HG03175 (cell line): Measurements from ENCODE around the gene PRUNE1.

Experiments used
- ATAC-seq: cut with Tn5 transposase; IDR thresholded peaks from one replicate; pipeline ENCODE4 v1.9.1; 2021; ENCODE audit warnings: mild to moderate bottlenecking, moderate library complexity; ENCODE audit not compliant: unreplicated experiment

PRUNE1 gene

DNA sequence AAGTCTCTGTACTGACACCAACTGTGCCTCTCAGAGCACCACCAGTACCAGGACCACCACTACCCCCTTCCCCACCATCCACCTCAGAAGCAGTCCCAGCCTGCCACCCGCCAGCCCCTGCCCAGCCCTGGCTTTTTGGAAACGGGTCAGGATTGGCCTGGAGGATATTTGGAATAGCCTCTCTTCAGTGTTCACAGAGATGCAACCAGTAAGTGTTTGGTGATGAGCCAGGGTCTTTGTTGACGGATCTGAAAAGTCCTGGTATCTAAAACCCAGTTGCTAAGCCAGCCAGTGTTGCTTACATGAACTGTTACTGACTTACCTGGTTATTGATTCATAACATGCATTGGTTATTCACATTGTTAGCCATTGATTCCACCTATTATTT, 40.4 kb downstream of the PRUNE1 start:
- no peak for ATAC-seq

DNA sequence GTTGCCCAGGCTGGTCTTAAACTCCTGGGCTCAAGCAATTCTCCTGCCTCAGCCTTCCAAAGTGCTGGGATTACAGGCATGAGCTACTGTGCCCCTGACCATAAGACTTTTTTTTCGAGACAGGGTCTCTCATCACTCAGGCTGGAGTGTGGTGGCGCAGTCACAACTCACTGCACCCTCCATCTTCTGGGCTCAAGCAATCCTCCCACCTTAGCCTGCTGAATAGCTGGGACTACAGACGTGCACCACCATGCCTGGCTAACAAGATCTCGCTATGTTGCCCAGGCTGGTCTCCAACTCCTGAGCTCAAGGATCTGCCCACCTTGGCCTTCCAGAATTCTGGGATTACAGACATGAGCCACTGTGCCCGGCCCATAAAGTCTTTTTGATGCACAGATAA, 41.2 kb downstream of the PRUNE1 start:
- no peak for ATAC-seq

DNA sequence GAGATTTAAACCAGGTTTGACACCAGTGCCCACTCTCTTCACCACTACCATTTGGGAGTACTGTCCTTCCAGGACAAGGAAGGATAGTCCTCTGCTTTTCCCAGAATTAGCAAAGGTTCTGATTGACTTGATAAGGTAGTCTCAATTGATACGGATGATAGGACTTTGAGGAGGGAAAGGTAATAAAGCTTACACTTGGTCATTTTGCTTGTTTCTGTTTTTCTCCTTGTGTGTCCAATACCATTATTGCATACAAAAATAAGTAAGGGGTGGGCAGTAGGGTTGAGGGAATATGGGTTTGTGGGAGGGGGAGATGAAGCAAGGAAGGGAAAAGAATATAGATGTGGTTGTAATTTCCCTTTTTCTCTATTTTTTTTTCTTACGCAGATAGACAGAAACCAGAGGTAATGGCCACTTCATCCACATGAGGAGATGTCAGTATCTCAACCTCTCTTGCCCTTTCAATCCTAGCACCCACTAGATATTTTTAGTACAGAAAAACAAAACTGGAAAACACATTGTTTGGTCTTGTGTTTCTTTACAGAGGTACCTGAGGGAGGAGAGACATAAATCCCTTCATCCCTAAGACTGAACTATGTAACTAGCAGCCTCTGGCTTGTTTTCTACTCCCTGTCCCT, 41.9 kb downstream of the PRUNE1 start:
- no peak for ATAC-seq

DNA sequence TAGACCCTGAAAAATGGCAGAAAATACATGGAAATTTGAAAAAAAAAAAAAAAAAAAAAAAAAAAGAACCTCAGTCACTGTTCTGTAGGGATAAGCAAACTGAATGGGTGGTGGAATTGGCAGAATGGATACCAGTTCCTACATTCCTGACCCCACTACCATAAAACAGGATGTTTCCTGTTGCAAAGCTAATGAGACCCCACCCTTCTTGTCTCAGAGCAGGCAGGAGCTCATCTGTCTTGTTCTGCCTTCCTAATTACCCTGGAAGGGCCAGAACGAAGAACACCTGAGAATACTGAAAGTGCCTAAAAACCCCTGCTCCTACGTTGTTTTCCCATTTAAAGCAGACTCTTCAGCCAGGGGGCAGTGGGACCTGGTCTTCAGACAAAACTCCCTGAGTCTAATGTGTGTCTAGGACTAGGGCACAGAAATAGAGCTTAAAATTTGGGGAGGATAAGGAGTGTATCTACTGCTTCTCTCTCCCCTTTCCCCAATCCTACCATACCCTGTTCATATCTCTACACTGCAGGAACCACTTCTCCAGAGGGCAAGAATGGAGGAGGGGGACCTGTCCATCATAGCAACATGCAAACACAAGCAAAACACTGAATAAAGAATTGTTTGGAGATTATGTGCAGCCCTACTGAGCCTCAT, 43.2 kb downstream of the PRUNE1 start:
- ATAC-seq: no peak

DNA sequence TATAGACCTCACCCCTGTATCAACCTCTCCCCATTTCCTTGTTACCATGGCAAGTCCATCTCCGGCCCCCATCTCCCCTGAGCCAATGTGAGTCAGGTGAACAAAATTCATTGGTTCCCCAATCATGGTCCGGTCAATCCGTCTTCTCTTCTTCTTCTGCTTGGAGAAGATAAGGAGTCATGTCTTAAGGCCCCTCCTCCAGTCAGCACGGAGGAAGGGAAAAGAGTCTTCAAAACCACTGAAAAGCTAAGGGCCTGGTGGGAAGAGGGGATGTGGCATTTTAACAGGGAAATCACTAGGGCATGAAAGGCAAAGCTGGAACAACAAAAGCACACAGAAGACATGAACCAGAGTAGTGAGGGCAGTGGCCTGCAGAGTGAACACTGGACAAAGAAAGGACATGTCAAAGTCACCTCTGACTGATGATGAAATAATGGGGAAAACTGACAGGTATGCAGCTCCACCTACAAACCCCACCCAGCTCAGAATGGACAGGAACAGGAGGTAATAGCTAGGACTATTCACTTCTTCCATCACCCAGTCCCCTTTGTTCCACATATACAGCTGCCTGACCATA, 46.8 kb downstream of the PRUNE1 start:
- no peak for ATAC-seq

DNA sequence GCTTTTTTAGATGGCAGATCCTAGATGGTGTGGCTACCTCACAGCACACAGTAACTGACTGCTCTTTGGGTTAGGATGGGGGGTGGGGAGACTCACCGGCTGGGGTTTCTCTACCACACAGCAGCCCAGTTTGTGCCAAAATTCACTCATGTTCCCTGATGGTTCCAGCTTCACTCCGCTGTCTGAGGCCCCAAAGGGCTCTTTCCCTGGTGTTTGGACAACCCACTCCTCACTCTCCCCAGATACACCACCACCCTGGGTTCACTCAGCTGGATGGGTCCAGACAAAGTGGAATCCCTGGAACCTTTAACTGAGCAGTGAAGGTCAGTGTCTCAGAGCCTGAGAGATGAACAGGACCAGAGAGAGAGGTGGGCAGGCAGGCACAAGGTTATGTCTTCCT, 47.3 kb downstream of the PRUNE1 start:
- no peak for ATAC-seq

DNA sequence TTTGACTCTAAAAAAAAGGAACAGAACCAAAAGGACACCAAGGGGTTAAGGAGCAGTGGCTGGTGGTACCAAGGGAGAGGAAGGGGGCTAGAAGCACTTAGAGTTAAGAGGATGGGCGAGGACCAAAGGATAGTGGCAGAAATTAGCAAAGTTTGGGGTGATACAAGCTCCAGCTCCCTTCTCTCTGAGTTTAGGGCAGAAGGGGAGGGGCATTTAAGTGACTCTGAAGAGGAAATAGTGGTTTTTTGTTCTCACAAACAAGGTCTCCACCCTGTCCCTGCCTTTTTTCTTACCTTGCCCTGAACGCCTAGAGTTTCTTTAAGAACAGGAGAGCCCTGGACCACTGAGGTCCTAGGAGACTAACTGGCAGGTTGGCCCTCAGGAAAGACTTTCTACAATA, 47.9 kb downstream of the PRUNE1 start:
- no peak for ATAC-seq

DNA sequence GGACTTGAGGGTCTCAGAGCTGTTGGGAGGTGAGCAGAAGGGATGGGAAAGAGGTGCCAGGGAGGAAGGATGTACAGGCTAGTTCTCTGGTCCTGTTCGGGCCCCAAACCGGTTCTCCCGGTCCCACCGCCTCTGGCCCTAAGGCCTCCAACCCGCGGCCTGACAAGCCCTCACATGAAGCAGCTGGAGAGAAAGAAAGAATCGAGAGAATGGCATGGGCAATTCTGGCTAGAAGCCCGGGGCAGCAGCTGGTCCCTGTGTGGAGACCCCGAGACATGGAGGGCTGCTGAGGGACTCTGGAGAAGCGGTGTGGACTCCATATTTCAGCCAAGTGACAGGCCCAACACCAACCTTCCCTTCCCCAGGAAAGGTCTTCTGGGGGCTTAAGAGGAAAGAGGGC, 50.4 kb downstream of the PRUNE1 start:
- ATAC-seq: no peak

DNA sequence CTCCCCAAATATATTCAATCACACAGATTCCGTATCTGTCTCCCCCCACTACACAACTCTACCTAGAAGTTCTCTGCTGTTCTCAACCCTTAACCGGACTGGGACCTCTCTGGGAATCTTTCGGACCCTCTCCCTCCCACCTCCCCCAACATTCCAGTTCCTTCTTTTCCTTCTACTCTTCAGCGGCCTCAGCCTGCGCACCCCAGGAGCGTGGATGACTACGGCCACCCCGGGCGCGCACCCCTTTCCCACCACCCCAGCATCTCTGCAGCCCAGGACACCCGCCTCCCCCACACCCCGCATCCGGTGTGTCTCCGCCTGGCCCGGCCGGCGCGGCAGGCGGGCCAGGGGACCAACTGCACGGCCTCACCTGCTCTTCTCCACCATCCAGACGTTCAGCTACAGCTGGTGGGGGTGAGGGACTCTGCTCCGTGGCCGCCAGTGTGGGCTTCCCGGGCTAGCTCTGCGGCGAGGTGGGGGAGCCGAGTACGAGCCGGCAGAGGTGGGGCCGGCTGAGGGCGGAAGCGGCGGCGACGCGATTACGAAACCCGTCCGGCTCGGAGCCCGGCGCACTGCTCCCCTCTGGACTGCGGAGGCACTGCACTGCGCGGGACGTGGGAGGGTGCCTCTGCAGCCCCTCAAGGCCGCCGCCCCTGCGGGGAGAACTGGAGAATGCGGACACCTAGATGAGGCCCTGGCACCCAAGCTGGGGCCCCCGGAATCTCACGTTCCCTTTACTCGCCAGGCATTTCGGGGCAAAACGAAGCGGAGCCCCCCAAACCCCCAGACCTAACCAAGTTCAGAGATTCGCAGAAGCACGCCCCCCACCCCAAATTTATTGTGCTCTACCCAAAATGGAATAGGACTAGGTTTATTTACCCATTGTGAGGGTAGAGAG, 51.1 kb downstream of the PRUNE1 start, which contains the start of gene CDC42SE1:
Gene CDC42SE1 (minus strand): TSS at position 514 of the 898 bp plus-strand sequence. CDS start 3,892 bp downstream, outside the sequence.
- peak; percentile 88 for ATAC-seq

DNA sequence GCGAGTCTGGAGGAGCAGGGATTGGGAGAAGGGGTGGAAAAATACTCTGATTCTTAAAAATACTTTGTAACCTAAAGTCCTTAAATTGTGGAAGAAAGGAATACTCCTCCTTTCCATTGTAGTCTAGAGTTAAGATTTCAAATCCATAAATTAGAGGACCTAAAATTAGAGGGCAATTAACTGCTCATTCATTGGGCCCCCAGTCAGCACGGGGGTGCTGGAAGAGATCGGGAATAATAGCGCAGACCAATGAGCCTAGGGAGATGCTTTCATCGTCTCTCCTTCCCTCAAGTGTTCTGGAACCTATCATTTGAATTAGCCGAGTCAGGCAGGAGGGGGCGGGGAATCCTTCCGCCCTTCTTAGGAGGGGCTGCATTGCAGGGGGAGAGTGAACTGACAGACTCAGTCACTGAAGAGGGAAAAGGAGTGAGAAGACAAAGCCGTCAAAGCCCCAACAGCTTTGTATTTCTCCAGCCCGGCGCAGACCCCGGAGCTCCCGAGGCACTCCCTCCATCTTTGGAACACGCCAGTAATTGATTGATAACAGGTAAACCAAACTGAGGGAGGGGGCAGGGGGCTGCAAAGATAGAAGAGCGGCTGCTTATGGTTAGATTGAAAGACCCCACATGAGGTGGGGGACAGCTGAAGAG, 51.9 kb downstream of the PRUNE1 start, which contains the start of gene MLLT11:
Gene MLLT11 (plus strand): TSS at position 391 of the 650 bp plus-strand sequence. CDS start 6,828 bp downstream, outside the sequence.
- no peak for ATAC-seq

DNA sequence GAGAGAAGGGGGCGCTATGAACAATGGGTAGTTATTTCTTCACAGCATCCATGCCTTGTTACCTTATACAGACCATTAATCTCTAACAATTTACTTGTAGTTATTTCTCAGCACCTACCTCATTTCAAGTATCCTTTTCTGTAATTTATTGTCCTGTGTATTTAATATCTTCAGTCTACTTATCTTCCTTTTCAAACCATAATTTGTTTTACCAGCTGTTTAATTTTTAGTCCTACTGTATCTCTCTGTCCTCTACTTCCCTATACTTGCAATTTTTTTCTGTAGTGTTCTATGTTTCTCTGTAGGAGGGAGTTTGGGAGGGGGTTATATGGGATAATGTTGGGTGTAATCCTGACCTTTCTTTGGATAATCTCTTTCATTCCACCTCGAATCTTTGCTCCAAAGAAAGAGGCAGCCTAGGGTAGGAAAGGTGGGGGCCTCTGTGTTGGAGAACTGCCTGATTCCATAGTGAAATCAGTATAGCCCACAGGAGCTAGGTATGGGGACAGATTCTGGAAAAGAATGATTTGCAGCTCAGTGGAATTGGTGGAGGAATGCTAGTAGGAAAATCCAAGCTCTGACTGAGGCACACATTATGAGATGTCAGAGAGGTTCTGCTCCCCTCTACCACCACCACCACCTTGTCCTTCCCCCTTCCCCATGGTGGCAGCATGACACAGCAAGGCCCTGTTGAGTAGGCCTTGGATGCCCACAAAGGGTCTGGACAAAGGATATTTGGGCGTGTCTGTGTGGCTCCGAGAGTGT, 52.6 kb downstream of the PRUNE1 start:
- no peak for ATAC-seq

DNA sequence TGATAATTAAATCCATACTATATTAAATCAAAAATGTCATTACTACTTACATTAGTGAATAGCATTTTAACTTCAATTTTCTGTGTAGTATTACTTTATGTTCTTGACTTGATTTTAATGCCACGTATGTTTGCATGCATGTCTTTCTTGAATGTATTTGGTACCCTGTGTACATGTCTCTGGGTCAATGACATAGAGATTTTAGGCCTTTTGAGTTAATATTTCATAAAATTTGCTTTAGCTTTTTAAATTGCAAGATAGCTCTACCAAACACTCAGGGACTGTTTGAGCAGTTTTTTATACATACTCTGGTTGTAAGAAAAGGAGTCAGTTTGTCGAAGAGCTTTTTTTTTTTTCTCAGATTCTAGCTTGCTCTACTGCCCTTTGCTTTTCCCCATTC, 53.5 kb downstream of the PRUNE1 start:
- ATAC-seq: no peak

DNA sequence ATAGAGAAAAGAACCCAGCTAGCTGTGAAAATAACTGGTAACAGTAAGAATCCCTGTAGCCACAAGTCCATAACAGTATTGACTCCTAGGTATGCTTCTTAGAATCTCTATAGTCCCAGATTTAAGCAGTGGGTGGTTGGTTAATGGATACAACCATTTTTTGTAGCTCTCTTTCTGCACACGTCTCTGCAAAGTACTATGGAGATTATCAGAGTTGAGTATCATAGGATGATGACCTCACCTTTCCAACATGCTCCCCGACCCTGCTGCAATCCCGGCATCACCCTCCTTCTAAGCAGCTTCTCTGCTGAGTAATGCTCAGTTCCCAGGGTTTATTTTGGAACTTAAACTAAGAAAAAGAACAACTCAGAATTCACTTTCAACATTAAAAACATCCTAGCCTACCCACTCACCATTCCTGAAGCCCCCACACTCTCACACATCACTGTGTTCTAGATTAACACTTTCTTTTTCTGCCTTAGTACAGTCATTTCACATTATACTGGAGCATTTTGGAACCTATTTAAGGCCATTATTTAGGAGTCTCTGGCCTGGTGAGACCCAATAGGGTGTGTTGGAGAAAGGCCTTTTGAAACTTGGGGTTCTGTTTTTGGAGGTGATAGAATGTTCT, 54.6 kb downstream of the PRUNE1 start:
- ATAC-seq: no peak

DNA sequence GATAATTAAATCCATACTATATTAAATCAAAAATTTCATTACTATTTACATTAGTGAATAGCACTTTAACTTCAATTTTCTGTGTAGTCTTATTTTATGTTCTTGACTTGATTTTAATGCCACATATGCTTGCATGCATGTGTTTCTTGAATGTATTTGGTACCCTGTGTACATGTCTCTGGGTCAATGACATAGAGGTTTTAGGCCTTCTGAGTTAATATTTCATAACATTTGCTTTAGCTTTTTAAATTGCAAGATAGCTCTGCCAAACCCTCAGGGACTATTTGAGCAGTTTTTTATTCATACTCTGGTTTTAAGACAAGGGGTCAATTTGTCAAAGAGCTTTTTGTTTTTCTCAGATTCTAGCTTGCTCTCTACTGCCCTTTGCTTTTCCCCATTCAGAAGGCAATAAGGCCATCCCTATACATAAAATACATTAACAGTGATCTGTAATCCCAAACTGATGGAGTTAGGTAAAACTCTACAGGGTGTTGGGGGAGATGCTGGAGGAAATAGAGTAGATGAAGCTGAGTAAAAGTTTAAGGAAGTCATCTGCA, 56.9 kb downstream of the PRUNE1 start:
- no peak for ATAC-seq

DNA sequence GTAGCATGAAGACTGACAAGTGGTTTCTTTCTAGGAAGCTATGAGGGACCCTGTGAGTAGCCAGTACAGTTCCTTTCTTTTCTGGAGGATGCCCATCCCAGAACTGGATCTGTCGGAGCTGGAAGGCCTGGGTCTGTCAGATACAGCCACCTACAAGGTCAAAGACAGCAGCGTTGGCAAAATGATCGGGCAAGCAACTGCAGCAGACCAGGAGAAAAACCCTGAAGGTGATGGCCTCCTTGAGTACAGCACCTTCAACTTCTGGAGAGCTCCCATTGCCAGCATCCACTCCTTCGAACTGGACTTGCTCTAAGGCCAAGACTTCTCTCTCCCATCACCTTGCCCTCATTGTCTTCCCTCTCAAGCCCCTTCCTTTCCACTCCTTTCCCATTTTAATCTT, 58.9 kb downstream of the PRUNE1 start:
- no peak for ATAC-seq

DNA sequence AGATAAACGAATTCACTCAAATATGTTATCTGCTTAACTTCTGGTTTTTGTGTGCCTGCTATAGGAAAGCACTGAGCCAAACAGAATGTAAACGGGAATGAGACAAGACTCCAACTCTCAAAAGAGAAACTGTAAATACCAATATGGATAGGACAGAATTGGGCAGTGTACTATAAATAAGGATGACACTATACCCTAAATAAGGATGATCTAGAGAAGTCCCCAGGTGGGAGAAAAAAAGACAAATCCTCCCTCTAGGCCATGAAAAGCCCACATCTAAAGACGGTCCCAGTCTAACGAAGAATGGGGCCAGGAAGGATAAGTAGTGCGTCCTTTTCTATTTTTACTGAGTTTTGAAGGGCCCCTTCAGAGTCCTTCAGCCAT, 60.8 kb downstream of the PRUNE1 start:
- no peak for ATAC-seq

DNA sequence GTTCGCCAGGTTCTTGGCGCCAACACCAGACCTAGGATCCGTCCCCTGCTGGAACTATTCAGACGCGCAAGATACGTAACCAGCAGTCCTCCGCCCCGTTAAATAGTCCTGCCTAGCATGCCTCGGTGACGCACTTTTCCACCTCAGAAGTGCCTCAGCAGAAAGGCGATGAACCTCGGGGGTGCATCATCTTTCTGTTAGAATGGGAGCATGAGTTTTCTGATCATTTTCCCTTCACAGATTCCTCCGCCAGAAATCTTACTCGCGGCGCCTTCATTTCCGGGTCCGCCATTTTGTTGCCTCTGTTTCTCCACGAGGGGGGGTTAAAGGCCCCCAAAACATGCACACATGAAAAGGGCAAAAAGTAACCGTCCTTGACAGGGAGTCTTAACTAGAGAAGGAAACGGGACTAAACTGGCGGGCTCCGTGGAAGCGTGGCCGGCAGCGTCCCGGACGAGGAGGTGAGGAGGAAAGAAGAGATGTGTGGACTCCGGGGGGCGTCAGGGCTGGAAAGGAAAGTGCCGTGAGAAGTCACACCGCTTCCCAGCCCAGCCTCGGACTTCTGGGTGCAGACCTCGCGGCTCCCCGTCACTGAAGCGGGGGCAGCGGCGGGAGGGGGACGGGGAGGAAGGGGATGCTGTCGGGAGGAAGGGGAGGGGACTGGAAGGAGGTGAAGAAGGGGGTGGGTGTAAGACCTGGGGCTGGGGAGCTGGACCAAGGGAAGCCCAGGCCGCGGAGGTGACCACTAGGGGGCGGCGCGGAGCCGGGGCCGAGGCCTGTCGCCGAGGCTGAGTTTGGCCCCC, 62.4 kb downstream of the PRUNE1 start, which contains the start of gene GABPB2:
Gene GABPB2 (plus strand): TSS at position 288 of the 803 bp plus-strand sequence. CDS start 17,429 bp downstream, outside the sequence.
- ATAC-seq: peak; percentile 86

DNA sequence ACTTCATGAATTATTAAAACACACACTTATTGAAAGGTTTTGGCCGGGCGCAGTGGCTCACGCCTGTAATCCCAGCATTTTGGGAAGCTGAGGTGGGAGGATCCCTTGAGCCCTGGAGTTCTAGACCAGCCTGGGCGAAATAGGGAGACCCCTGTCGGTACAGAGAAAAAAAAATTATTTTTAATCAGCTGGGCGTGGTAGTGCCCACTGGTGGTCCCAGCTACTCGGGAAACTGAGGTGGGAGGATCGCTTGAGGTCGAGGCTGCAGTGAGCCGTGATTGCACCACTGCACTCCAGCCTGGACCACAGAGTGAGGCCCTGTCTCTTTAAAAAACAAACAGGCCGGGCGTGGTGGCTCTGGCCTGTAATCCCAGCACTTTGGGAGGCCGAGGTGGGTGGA, 64.0 kb downstream of the PRUNE1 start:
- ATAC-seq: no peak
